ENCODE data around the gene CEP290.
A peak's percentile ranks its signal among the peaks of the same experiment; 100 is the strongest.

Gene CEP290, protein sequence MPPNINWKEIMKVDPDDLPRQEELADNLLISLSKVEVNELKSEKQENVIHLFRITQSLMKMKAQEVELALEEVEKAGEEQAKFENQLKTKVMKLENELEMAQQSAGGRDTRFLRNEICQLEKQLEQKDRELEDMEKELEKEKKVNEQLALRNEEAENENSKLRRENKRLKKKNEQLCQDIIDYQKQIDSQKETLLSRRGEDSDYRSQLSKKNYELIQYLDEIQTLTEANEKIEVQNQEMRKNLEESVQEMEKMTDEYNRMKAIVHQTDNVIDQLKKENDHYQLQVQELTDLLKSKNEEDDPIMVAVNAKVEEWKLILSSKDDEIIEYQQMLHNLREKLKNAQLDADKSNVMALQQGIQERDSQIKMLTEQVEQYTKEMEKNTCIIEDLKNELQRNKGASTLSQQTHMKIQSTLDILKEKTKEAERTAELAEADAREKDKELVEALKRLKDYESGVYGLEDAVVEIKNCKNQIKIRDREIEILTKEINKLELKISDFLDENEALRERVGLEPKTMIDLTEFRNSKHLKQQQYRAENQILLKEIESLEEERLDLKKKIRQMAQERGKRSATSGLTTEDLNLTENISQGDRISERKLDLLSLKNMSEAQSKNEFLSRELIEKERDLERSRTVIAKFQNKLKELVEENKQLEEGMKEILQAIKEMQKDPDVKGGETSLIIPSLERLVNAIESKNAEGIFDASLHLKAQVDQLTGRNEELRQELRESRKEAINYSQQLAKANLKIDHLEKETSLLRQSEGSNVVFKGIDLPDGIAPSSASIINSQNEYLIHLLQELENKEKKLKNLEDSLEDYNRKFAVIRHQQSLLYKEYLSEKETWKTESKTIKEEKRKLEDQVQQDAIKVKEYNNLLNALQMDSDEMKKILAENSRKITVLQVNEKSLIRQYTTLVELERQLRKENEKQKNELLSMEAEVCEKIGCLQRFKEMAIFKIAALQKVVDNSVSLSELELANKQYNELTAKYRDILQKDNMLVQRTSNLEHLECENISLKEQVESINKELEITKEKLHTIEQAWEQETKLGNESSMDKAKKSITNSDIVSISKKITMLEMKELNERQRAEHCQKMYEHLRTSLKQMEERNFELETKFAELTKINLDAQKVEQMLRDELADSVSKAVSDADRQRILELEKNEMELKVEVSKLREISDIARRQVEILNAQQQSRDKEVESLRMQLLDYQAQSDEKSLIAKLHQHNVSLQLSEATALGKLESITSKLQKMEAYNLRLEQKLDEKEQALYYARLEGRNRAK (N-terminal part only)

DNA sequence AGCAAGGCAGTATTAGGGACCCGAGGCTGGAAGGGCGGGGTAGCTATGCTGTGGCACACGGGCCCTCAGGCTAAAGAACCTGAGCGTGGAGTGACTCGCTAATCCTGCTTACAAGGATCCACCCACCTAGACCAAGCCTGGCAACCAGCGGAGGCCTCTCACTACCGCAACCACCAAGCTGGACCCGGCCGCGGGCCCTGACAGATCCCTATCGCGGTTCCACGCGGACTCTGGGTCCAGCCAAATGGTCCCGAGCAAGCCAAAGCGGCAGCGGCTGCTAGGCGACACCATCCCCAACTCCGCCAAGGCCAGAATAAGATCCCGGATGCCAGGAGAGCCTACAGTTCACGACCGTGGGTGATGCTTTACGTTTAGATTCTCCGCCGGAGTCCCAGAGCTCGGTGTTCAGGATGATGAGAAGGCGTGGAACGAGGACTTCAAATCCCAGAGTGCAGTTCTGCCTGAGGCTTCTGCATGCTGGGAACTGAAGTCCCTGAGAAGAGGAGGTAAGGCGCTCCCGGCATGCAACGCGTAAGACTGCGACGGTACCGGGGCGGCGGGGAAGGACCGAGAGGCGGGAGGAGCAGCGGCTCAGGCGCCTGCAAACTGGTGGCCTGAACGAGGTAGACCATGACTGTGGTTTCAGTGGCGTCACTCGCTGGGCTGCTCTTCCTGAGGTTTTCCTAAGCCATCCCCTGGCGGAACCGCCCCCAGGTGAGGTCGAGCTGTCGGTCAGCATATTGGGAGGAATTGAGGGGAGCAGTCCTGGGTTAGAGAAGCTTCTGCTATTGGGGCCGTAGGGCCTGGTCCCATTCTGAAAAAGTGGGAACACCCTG is at the start of gene CEP290, which contains the start of gene TMTC3:
TSS of gene CEP290 (minus strand) at position 315 of the 836 bp plus-strand sequence. CDS start 781 bp downstream, outside the sequence.
TSS of gene TMTC3 (plus strand) at position 534 of the 836 bp plus-strand sequence. CDS start 6,009 bp downstream, outside the sequence.
- TF ChIP-seq POLR2A (IDR thresholded peaks at IDR 0.05; ENCODE audit: low read depth, low read length) = peak; percentile 76
- DNase-seq (ENCODE audit: insufficient read length, low spot score) (peak; percentile 71), FAIRE-seq (peak; percentile 100)

DNA sequence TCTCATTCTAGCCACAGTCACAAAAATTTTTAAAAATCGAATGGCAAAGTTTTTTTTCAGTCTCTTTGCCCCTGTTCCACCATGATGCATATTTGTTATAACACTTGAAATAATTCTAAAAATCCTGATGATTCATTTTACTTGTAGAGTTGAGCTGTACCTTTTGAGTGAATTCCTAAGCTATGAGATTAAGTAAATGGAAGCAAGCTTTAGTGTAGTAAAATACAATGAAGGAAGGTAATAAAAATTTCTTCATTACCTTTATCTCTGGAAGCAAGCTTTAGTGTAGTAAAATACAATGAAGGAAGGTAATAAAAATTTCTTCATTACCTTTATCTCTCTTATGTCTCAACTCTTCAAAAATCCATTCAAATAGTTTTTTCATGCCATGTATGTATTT is 46.3 kb upstream of the CEP290 start:
- peak; percentile 90 for FAIRE-seq
- peak; percentile 8 for DNase-seq (ENCODE audit: insufficient read length, low spot score)
- no peak for TF ChIP-seq POLR2A (IDR thresholded peaks at IDR 0.05; ENCODE audit: low read depth, low read length)

DNA sequence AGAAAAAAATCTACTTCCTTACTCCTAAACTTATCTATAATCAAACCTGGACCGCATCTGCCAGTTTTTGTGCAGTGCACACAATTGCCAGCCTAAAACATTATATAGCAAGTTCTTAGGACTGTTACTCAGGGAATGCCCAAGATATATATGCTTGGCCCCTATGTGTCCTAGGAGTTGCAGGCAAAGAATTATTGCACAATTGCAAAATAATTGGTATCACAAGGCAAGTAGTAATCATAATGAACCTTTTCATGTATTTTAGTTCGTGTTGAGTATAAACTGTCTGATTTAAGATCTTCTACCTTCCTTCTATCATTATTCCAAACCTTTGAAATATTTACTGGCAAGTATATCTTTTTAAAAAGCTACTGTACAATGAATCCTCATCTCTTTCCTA is 45.7 kb upstream of the CEP290 start:
- TF ChIP-seq POLR2A (IDR thresholded peaks at IDR 0.05; ENCODE audit: low read depth, low read length) = no peak
- DNase-seq (ENCODE audit: insufficient read length, low spot score) (no peak), FAIRE-seq (peak; percentile 69)

DNA sequence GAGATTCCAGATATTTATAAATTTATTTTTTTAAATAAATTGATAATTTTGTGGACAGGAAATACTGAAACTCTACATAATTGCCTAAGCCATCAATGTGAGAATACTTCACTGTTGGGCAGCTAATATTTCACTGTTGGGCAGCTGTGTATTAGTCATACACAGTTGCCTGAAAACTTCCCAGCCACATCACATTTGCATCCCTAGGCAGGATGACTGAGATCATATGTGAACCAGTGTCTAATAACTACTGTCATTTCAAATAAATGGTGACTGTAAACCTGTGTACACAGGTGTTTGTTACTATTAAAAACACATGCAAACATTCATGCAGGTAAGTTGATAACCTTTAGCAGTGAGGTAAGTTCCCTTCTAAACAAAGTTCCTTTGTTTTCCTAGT is 44.1 kb upstream of the CEP290 start:
- FAIRE-seq = peak; percentile 96
- no peak for TF ChIP-seq POLR2A (IDR thresholded peaks at IDR 0.05; ENCODE audit: low read depth, low read length)
- DNase-seq (ENCODE audit: insufficient read length, low spot score) = peak; percentile 5

DNA sequence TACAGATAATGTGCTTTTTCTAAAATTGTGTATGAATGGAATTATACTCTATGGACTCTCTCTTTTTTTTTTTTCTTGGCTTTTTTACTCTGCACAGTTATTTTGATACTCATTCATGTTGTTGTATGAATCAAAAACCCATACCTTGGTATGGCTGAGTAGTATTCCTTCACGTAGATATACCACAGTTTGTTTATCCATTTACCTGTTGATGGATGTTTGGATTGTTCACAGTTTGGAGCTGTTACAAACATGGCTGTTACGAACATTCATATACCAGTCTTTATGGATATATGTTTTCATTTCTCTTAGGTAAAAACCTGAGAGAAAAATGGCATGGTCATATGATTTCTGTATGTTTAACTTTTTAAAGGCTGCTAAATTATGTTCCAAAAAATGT is 43.4 kb upstream of the CEP290 start:
- FAIRE-seq (no peak), DNase-seq (ENCODE audit: insufficient read length, low spot score) (no peak)
- no peak for TF ChIP-seq POLR2A (IDR thresholded peaks at IDR 0.05; ENCODE audit: low read depth, low read length)

DNA sequence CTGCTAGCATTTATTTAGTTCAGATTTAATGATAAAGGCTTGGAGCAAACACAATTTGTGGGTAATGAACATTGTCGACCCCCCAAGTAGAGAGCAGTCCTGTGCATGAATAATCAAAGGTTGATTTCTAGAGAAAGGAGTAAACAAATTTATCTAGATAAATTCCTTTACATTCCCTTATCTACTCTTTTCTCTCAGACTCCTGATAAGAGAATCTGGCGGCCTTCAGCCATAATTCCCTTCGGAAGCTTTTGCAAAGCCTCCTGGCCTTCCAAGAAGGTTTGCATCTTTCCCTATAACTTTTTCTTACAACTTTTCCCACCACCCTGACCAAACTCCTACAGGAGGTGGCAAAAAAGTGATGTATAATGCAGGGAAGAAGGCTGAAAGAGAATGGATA is 42.3 kb upstream of the CEP290 start:
- FAIRE-seq = peak; percentile 36
- no peak for TF ChIP-seq POLR2A (IDR thresholded peaks at IDR 0.05; ENCODE audit: low read depth, low read length)
- no peak for DNase-seq (ENCODE audit: insufficient read length, low spot score)

DNA sequence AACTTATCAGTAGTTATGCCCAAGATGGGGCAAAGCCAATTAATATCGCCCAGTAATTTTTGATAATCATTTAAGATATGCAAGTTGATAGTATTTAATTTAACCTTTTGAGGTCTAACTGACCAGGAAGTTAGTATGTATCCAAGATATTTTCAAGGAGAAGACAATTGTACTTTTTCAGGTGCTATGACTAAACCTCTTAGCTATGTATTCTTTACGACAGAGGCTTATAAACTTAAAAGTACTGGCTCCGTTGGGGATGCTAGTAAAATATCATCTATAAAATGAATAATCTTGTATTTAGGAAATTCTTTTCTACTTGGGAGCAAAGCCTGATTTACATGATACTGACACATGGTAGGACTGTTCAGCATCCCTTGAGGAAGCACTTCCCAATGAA is 40.5 kb upstream of the CEP290 start:
- FAIRE-seq = no peak
- no peak for DNase-seq (ENCODE audit: insufficient read length, low spot score)
- no peak for TF ChIP-seq POLR2A (IDR thresholded peaks at IDR 0.05; ENCODE audit: low read depth, low read length)

DNA sequence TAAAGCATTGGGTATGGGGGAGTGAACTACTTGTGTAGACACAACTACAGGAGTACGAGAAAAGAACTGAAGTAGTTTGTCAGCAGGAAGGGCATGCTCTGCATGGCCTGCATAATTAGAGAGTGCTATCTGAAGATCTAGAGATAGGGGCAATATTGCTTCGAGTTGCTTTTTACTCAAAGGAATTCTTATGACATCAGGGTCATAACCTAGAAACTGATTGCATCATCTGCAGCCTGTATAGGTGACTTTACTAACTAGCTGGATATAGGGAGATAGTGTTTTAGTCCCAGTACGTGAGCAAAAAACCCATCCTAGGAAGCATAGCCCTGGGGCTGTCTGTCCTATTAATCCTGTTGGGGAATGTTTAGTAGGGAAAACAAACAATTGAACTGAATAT is 40.0 kb upstream of the CEP290 start:
- DNase-seq (ENCODE audit: insufficient read length, low spot score) (no peak), FAIRE-seq (no peak)
- no peak for TF ChIP-seq POLR2A (IDR thresholded peaks at IDR 0.05; ENCODE audit: low read depth, low read length)

DNA sequence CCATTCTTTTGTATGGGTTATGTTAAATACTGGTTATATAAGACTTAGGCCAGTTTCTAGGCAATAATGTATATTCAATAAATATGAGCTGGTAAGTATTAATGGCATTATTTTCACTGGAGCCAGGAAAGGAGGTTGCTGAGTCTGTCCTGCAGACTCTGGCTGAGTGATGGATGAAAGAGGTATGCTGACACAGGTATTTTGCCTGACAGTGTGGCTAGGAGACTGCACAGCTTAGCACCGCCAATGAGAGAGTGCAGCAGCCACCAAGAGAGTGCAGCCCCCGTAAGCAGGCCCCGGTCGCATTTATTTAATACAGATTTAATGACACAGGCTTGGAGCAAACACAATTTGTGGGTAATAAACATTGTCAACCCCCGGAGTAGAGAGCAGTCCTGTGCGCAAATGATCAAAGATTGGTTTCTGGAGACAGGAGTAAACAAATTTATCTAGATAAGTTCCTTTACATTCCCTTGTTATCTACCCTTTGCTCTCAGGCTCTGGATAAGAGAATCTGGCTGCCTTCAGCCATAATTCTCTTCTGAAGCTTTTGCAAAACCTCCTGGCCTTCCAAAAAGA is 37.6 kb upstream of the CEP290 start:
- TF ChIP-seq POLR2A (IDR thresholded peaks at IDR 0.05; ENCODE audit: low read depth, low read length) = no peak
- DNase-seq (ENCODE audit: insufficient read length, low spot score) (no peak), FAIRE-seq (no peak)

DNA sequence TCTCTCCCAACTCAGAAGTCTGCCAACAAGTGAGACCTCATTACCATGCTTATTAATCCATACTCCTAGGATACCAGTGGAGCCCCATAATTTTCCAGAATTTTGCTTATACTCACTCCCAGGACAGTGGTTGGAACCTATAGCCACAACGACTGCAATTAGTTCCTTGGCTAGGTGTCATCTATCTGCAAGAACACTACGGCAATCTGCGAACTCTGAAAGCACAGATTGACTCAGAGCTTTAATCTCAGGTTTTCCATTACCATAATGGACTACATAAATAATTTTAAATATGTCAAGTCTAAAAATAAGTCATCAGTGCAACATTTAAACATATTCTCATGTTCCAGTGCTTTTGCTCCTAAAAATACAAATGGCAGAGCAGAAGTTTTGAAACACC is 33.7 kb upstream of the CEP290 start:
- no peak for TF ChIP-seq POLR2A (IDR thresholded peaks at IDR 0.05; ENCODE audit: low read depth, low read length)
- no peak for FAIRE-seq
- no peak for DNase-seq (ENCODE audit: insufficient read length, low spot score)

DNA sequence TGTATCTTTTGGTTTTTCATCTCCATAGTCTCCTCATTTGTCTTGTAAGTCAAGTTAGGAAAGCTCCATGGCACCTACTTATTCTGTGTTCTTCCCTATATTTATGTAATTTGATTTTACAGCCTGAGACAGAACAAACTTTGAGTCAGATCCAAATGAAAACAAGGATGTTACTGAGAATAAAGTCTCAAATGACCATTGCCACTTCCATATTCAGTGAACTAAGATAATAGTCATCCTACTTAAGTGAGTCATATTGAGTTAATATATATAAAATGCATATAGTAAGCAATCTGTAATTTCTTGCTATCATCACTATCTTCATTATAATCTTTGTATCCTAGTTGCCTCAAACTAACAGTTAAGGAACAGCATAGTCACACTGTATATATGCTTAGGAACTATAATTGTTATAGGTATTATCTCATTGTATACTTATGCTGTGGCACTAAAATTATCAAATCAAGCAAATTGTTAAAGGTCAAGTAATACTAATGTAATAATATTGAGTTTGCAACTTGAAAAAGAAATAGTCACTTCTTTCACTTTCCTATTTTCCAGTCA is 31.0 kb upstream of the CEP290 start:
- no peak for TF ChIP-seq POLR2A (IDR thresholded peaks at IDR 0.05; ENCODE audit: low read depth, low read length)
- FAIRE-seq = peak; percentile 33
- DNase-seq (ENCODE audit: insufficient read length, low spot score) = no peak

DNA sequence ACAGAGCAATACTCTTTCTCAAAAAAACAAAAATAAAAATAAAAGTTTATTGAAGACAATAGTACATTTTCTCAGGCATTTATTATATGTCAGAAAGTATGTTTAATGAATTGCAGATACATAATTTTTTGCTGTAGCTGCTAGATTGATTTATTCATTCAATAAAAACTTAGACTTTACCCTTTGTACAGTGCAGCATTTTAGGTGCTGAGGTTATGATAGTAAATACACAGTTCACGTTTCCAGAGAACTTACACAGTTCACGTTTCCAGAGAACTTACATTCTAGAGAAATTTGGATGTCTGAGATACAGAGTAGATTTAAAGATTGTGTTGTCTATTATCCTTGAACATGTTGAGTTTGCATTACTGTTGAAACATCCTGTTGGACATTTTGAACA is 25.5 kb upstream of the CEP290 start:
- no peak for TF ChIP-seq POLR2A (IDR thresholded peaks at IDR 0.05; ENCODE audit: low read depth, low read length)

More for the DNA sequence above, 25.5 kb upstream of the CEP290 start:
- FAIRE-seq (peak; percentile 62), DNase-seq (ENCODE audit: insufficient read length, low spot score) (no peak)
